Amniotic stem cell (primary cell): Measurements from ENCODE around the gene VARS2.
"Not testable (repeated sequence)": the region's sequence is repeated elsewhere in the genome, so short reads cannot be mapped to it uniquely, and the experiment has no call there.

Experiments used
- DNase-seq: peaks from one replicate; lab custom pipeline; 2025; lab: John Stamatoyannopoulos, UW

VARS2 gene

GRCh38 chr6:30963641-30964040 is 49.6 kb downstream of the VARS2 start:
- DNase-seq: no peak

- DNase-seq: no peak
Measured at GRCh38 chr6:30964075-30964474, 50.0 kb downstream of the VARS2 start.

- no peak for DNase-seq
Measured at GRCh38 chr6:30965140-30965601, 51.1 kb downstream of the VARS2 start.

- no peak for DNase-seq
Measured at GRCh38 chr6:30966154-30966553, 52.1 kb downstream of the VARS2 start.

GRCh38 chr6:30969171-30969570 is 55.1 kb downstream of the VARS2 start:
- DNase-seq: not testable (repeated sequence)

- DNase-seq: no peak
Measured at GRCh38 chr6:30970946-30971345, 56.9 kb downstream of the VARS2 start.

- no peak for DNase-seq
Measured at GRCh38 chr6:30972816-30973215, 58.8 kb downstream of the VARS2 start.

- DNase-seq: no peak
Measured at GRCh38 chr6:30974490-30975252, 60.6 kb downstream of the VARS2 start.
